B cell (primary cell): ENCODE results near the gene CAP1. TPM values are rescaled to one million over a fixed set of nuclear protein-coding genes. Genes with fewer than 3 reads are reported as not detected.
A peak's percentile ranks its signal among the peaks of the same experiment; 100 is the strongest.

ENCODE experiments used
- ATAC-seq: fragments of 200-7000 bp; cut with Tn5 transposase; one replicate; pipeline ENCODE4 v1.10.0; 2021; ENCODE audit warnings: low read depth, mild to moderate bottlenecking, moderate number of reproducible peaks, moderate library complexity
- CTCF ChIA-PET: fragments of 350-600 bp; sonication (Branson Sonifier 250); formaldehyde crosslinking; loops from one replicate; lab custom pipeline; 2021; ENCODE audit warnings: antibody characterized with exemption, inconsistent platforms; lab: Charles Lee
- POLR2A ChIA-PET: fragments of 350-600 bp; sonication (Branson Sonifier 250); formaldehyde crosslinking; loops from one replicate; lab custom pipeline; 2021; ENCODE audit warnings: antibody characterized with exemption; lab: Charles Lee
- DNase-seq: peaks from one replicate; pipeline ENCODE4 v3.0.0; 2013
- H2AFZ ChIP-seq: 2 replicates; pipeline ENCODE4 v1.6.1; 2012; ENCODE audit warnings: mild to moderate bottlenecking, low read depth, low read length; ENCODE audit not compliant: insufficient read depth, poor library complexity, severe bottlenecking
- H3K27ac ChIP-seq, 2 donors: 1 replicate in 1 of 2; 2 replicates in 1 of 2; pipeline ENCODE4 v1.5.1; 2012 to 2013; ENCODE audit warnings: low read length in 2 of 2, mild to moderate bottlenecking in 2 of 2, moderate library complexity in 1 of 2
- H3K27me3 ChIP-seq, 4 experiments: fragments of 200-600 bp in 1 of 4; sonication (generic) in 1 of 4; replicated peaks in 1 of 4; 1 replicate in 2 of 4; 2 replicates in 2 of 4; pipeline versions ENCODE4 v1.6.1 to v1.7.0; 2013 to 2016; ENCODE audit warnings: low read length in 3 of 4, mild to moderate bottlenecking in 2 of 4, mixed read lengths in 1 of 4, moderate library complexity in 1 of 4; ENCODE audit not compliant: insufficient read depth in 4 of 4, control insufficient read depth in 3 of 4; ENCODE audit errors: control extremely low read depth in 1 of 4
- H3K36me3 ChIP-seq, 2 experiments: replicated peaks in 1 of 2; 1 replicate in 1 of 2; 2 replicates in 1 of 2; pipeline versions ENCODE4 v1.6.1 to v1.7.1; 2013; ENCODE audit warnings: low read length in 1 of 2; ENCODE audit not compliant: insufficient read depth in 2 of 2, control insufficient read depth in 1 of 2; ENCODE audit errors: control extremely low read depth in 1 of 2, extremely low read depth in 1 of 2
- H3K4me1 ChIP-seq, 2 donors: fragments of 200-600 bp in 1 of 2; sonication (generic) in 1 of 2; 1 replicate in 1 of 2; 2 replicates in 1 of 2; pipeline versions ENCODE4 v1.5.1 to v1.6.1; 2013 to 2017; ENCODE audit warnings: low read length in 2 of 2; ENCODE audit not compliant: control insufficient read depth in 2 of 2, insufficient read depth in 2 of 2
- H3K4me2 ChIP-seq: replicated peaks from 2 replicates; pipeline ENCODE3; 2012; ENCODE audit warnings: mild to moderate bottlenecking, low read depth, low read length; ENCODE audit not compliant: poor library complexity, severe bottlenecking
- H3K4me3 ChIP-seq, 5 experiments: fragments of 200-600 bp in 1 of 5; sonication (generic) in 1 of 5; 1 replicate in 3 of 5; 2 replicates in 2 of 5; pipeline versions ENCODE4 v1.5.1 to v1.7.0; 2011 to 2016; ENCODE audit warnings: low read length in 4 of 5, mild to moderate bottlenecking in 4 of 5, low read depth in 2 of 5, control low read depth in 1 of 5, moderate library complexity in 1 of 5; ENCODE audit not compliant: insufficient read depth in 1 of 5; ENCODE audit errors: control extremely low read depth in 1 of 5, extremely low read depth in 1 of 5
- H3K79me2 ChIP-seq: fragments of 200-600 bp; sonication (generic); one replicate; pipeline ENCODE4 v1.6.0; 2016; ENCODE audit warnings: low read length; ENCODE audit not compliant: control insufficient read depth, insufficient read depth
- H3K9ac ChIP-seq: fragments of 200-600 bp; sonication (generic); 2 replicates; pipeline ENCODE4 v1.6.1; 2017; ENCODE audit warnings: mild to moderate bottlenecking, low read length, moderate library complexity
- H3K9me3 ChIP-seq, 3 donors: one replicate each; pipeline versions ENCODE4 v1.6.1 to v1.7.1; 2013; ENCODE audit warnings: low read length in 2 of 3; ENCODE audit not compliant: control insufficient read depth in 2 of 3, insufficient read depth in 1 of 3; ENCODE audit errors: control extremely low read depth in 1 of 3
- H4K20me1 ChIP-seq: 2 replicates; pipeline ENCODE4 v1.6.0; 2012; ENCODE audit warnings: mild to moderate bottlenecking, low read length; ENCODE audit not compliant: insufficient read depth, control insufficient read depth, poor library complexity, severe bottlenecking
- H3K27ac Mint-ChIP-seq: one replicate; pipeline ENCODE4 v1.8.0; 2021; ENCODE audit warnings: mixed read lengths
- H3K27me3 Mint-ChIP-seq: one replicate; pipeline ENCODE4 v1.8.0; 2021; ENCODE audit warnings: mixed read lengths
- H3K4me1 Mint-ChIP-seq: one replicate; pipeline ENCODE4 v1.8.0; 2021; ENCODE audit warnings: mixed read lengths
- H3K4me3 Mint-ChIP-seq: one replicate; pipeline ENCODE4 v1.8.0; 2021; ENCODE audit warnings: mixed read lengths
- H3K9me3 Mint-ChIP-seq: one replicate; pipeline ENCODE4 v1.8.0; 2022; ENCODE audit warnings: mixed read lengths; ENCODE audit not compliant: insufficient read depth
- CTCF ChIP-seq: fragments of 200-600 bp; IDR thresholded peaks from one replicate; pipeline ENCODE4 v1.8.0; 2022; ENCODE audit warnings: antibody characterized with exemption, mild to moderate bottlenecking
- EZH2 ChIP-seq: IDR thresholded peaks from 2 replicates; pipeline ENCODE4 v1.6.1; 2012; ENCODE audit warnings: borderline replicate concordance, low read depth, mild to moderate bottlenecking, moderate library complexity, low read length; ENCODE audit not compliant: insufficient read depth, poor library complexity, severe bottlenecking
- WGBS: methylation state at CpG from one replicate; pipeline ENCODE4 v1.1.5; 2013; ENCODE audit warnings: missing lambda C conversion rate; ENCODE audit not compliant: insufficient coverage; 5-methylcytosine and 5-hydroxymethylcytosine counted together
- intact Hi-C: fragments of 100-400 bp; cut with micrococcal nuclease; formaldehyde crosslinking; loops from one replicate; pipeline ENCODE4 v1.10.0; 2022
- polyA plus RNA-seq: library from polyadenylated mRNA; depleted of rRNA; stranded (reverse); fragments of >200 nt; gene quantifications from 2 replicates; pipeline ENCODE4 v1.2.3, GENCODE V29; 2012
- total RNA-seq, 2 donors: library from RNA; stranded (reverse); fragments of 120-200 nt in 1 of 2; gene quantifications; 1 replicate in 1 of 2; 2 replicates in 1 of 2; pipeline versions ENCODE4 v1.2.3 to v1.2.4, GENCODE V29; 2013 to 2022

CAP1 gene
- total and polyA plus RNA-seq, 2 donors (not counting 1 experiment from before 2014, with no cell fraction given), result 175 to 203 TPM

GRCh38 chr1:40058453-40059337 lies 18.2 kb downstream of the CAP1 start:
- ATAC-seq (no peak), DNase-seq (no peak)
- WGBS, result 100% methylated on average over 3 of the region's 7 CpGs
- peak overlapping the region; percentile 71 for H3K4me2 ChIP-seq
- H4K20me1 ChIP-seq, result peaks cover 28% of the 10 kb centered on the region
- peaks cover 96% of the 10 kb centered on the region in 2 donors for H3K4me1 ChIP-seq
- peak overlapping the region in 4 of 5 experiments; percentile 23 to 45 (median 26) for H3K4me3 ChIP-seq
- H3K27me3 ChIP-seq, result no peaks in the 10 kb centered on the region
- no peaks in the 10 kb centered on the region for H3K9me3 Mint-ChIP-seq
- peaks cover 4 to 69% of the 10 kb centered on the region in 2 experiments for H3K36me3 ChIP-seq
- TF ChIP-seq CTCF, result no peak
- no peak for TF ChIP-seq EZH2
- intact Hi-C loops, result no loop called here
- peaks cover 88% of the 10 kb centered on the region for H3K4me1 Mint-ChIP-seq
- CTCF ChIA-PET, result interaction anchor here (0.7 to 1.4 kb wide), 5 partner anchors 19 to 474 kb away, joined by 3 to 4 read pairs (median 3); no protein-coding TSS in a partner anchor
- H3K79me2 ChIP-seq, result peaks cover 80% of the 10 kb centered on the region
- POLR2A ChIA-PET, result interaction anchor here (1.6 kb wide), 1 partner anchor 18 kb away, joined by 4 read pairs; the partner anchor contains the start of gene CAP1
- H3K4me3 Mint-ChIP-seq, result peak overlapping the region; percentile 82
- peak overlapping the region; percentile 17 to 82 for H3K27ac ChIP-seq
- H3K27me3 Mint-ChIP-seq, result no peaks in the 10 kb centered on the region
- H2AFZ ChIP-seq, result no peak overlapping the region
- peak overlapping the region; percentile 89 for H3K27ac Mint-ChIP-seq
- H3K9me3 ChIP-seq, result no peaks in the 10 kb centered on the region
- peak overlapping the region; percentile 17 for H3K9ac ChIP-seq
